SK-N-SH (cell line): ENCODE data around the gene DCHS1. TPM values are rescaled to one million over a fixed set of nuclear protein-coding genes. Genes with fewer than 3 reads are reported as not detected.
A peak's percentile ranks its signal among the peaks of the same experiment; 100 is the strongest.

Source experiments
- CTCF ChIA-PET: fragments of 300-600, 350-600 bp; formaldehyde crosslinking; extraction: SDS; loops from one replicate; lab custom pipeline; 2021; lab: Yijun Ruan, JAX
- POLR2A ChIA-PET: fragments of 350-600 bp; sonication (Branson Sonifier 250); formaldehyde crosslinking; extraction: SDS; loops from one replicate; lab custom pipeline; 2020; ENCODE audit warnings: antibody characterized with exemption, inconsistent platforms; lab: Yijun Ruan, JAX
- DNase-seq: peaks from one replicate; pipeline ENCODE4 v3.0.0; 2012
- H2AFZ ChIP-seq: fragments of 200-600 bp; sonication (generic); 2 replicates; pipeline ENCODE4 v1.8.1; 2016; ENCODE audit warnings: antibody characterized with exemption, mild to moderate bottlenecking, low read depth
- H3F3A ChIP-seq: fragments of 200-600 bp; sonication (generic); replicated peaks from 2 replicates; pipeline ENCODE3; 2016; ENCODE audit warnings: antibody characterized with exemption, mild to moderate bottlenecking; ENCODE audit not compliant: insufficient read depth
- H3K27ac ChIP-seq, 2 experiments: fragments of 200-500 bp in 1 of 2; fragments of 200-600 bp in 1 of 2; sonication (Bioruptor generic) in 1 of 2; sonication (generic), shearing (Covaris generic) in 1 of 2; 2 replicates each; pipeline versions ENCODE4 v1.5.1 to v1.6.1; 2014 to 2016; ENCODE audit warnings: low read depth in 2 of 2, inconsistent platforms in 1 of 2, low read length in 1 of 2, mild to moderate bottlenecking in 1 of 2, mixed read lengths in 1 of 2
- H3K27me3 ChIP-seq: fragments of 200-600 bp; sonication (generic), shearing (Covaris generic); 2 replicates; pipeline ENCODE4 v1.6.1; 2016; ENCODE audit warnings: mixed run types; ENCODE audit not compliant: insufficient read depth
- H3K36me3 ChIP-seq, 2 experiments: fragments of 200-500 bp in 1 of 2; fragments of 200-600 bp in 1 of 2; sonication (Bioruptor generic) in 1 of 2; sonication (generic) in 1 of 2; replicated peaks in 1 of 2; 2 replicates each; pipeline versions ENCODE3 to v1.5.1; 2014 to 2016; ENCODE audit warnings: low read length in 1 of 2, mild to moderate bottlenecking in 1 of 2; ENCODE audit not compliant: insufficient read depth in 2 of 2, control insufficient read depth in 1 of 2
- H3K4me1 ChIP-seq, 2 experiments: fragments of 200-500 bp in 1 of 2; fragments of 200-600 bp in 1 of 2; sonication (Bioruptor generic) in 1 of 2; sonication (generic), shearing (Covaris generic) in 1 of 2; 2 replicates each; pipeline versions ENCODE4 v1.5.1 to v1.6.1; 2014 to 2016; ENCODE audit warnings: low read depth in 1 of 2, low read length in 1 of 2, mixed run types in 1 of 2; ENCODE audit not compliant: insufficient read depth in 2 of 2, control insufficient read depth in 1 of 2
- H3K4me2 ChIP-seq: fragments of 200-600 bp; sonication (generic), shearing (Covaris generic); 2 replicates; pipeline ENCODE4 v1.6.1; 2017; ENCODE audit warnings: mixed run types
- H3K4me3 ChIP-seq, 2 experiments: fragments of 200-500 bp in 1 of 2; fragments of 200-600 bp in 1 of 2; sonication (Bioruptor generic) in 1 of 2; sonication (generic), shearing (Covaris generic) in 1 of 2; 2 replicates each; pipeline versions ENCODE4 v1.5.1 to v1.8.1; 2014 to 2016; ENCODE audit warnings: low read depth in 2 of 2, inconsistent platforms in 1 of 2, low read length in 1 of 2, mild to moderate bottlenecking in 1 of 2, mixed read lengths in 1 of 2, moderate library complexity in 1 of 2
- H3K79me2 ChIP-seq: fragments of 200-600 bp; sonication (generic); 2 replicates; pipeline ENCODE4 v1.8.1; 2017; ENCODE audit warnings: mild to moderate bottlenecking; ENCODE audit not compliant: insufficient read depth
- H3K9ac ChIP-seq: fragments of 200-600 bp; sonication (generic); 2 replicates; pipeline ENCODE4 v1.6.1; 2017; ENCODE audit warnings: mixed run types
- H3K9me2 ChIP-seq: fragments of 200-600 bp; sonication (generic); 2 replicates; pipeline ENCODE4 v1.6.1; 2017; ENCODE audit warnings: mixed run types
- H3K9me3 ChIP-seq: fragments of 200-600 bp; sonication (generic); 2 replicates; pipeline ENCODE4 v1.6.1; 2017; ENCODE audit warnings: mixed run types, mild to moderate bottlenecking, moderate library complexity
- H4K20me1 ChIP-seq: fragments of 200-600 bp; sonication (generic); 2 replicates; pipeline ENCODE4 v1.6.1; 2017; ENCODE audit warnings: mild to moderate bottlenecking, mixed run types; ENCODE audit not compliant: insufficient read depth
- ELF1 ChIP-seq: IDR thresholded peaks from 2 replicates; pipeline ENCODE4 v1.4.0; 2012
- EP300 ChIP-seq, 2 experiments: IDR thresholded peaks; 2 replicates each; pipeline versions ENCODE4 v1.4.0 to v1.6.1; 2012; ENCODE audit warnings: borderline replicate concordance in 1 of 2, low read depth in 1 of 2, low read length in 1 of 2
- GABPA ChIP-seq: IDR thresholded peaks from 2 replicates; pipeline ENCODE4 v1.4.0; 2012; ENCODE audit warnings: low read depth, mild to moderate bottlenecking
- GATA2 ChIP-seq: sonication (generic); formaldehyde crosslinking; IDR thresholded peaks from 2 replicates; pipeline ENCODE4 v1.5.0; 2020; ENCODE audit warnings: mild to moderate bottlenecking, missing genetic modification reagents
- JUND ChIP-seq: IDR thresholded peaks from 2 replicates; pipeline ENCODE4 v1.4.0; 2012
- RCOR1 ChIP-seq: fragments of 150-350 bp; IDR thresholded peaks from 2 replicates; pipeline ENCODE4 v1.6.1; 2017; ENCODE audit warnings: antibody characterized with exemption, low read length
- RFX5 ChIP-seq: IDR thresholded peaks from 2 replicates; pipeline ENCODE4 v1.6.1; 2012; ENCODE audit warnings: mild to moderate bottlenecking, improper control_type of control experiment, low read length
- RXRA ChIP-seq: IDR thresholded peaks from 2 replicates; pipeline ENCODE4 v1.4.0; 2012; ENCODE audit warnings: low read depth, mild to moderate bottlenecking, borderline replicate concordance
- TAF1 ChIP-seq: IDR thresholded peaks from 2 replicates; pipeline ENCODE4 v1.6.1; 2012; ENCODE audit warnings: low read depth, mild to moderate bottlenecking, low read length, moderate library complexity, borderline replicate concordance
- YY1 ChIP-seq: IDR thresholded peaks from 2 replicates; pipeline ENCODE4 v1.4.0; 2012; ENCODE audit warnings: low read depth, mild to moderate bottlenecking
- WGBS: methylation state at CpG from one replicate; pipeline ENCODE4 v1.1.6; 2017; ENCODE audit warnings: low lambda C conversion rate; 5-methylcytosine and 5-hydroxymethylcytosine counted together
- polyA plus RNA-seq, 3 experiments: library from polyadenylated mRNA; depleted of rRNA; stranded (reverse); fragments of >200 nt; gene quantifications; 2 replicates each; pipeline ENCODE4 v1.2.3, GENCODE V29; 2012

Gene DCHS1
- polyA plus RNA-seq, 1 of the 3 experiments (the other 2 are of a cell fraction) = 5.7 TPM

GRCh38 chr11:6583584-6583983 lies 72.0 kb downstream of the DCHS1 start:
- peaks cover 8 to 11% of the 10 kb centered on the region in 2 experiments; a peak in 2 of 4 replicates for H3K4me1 ChIP-seq
- ChIA-PET CTCF (no interaction called here), POLR2A (no interaction called here)
- H3K27ac ChIP-seq = no peak overlapping the region
- DNase-seq = no peak
- peaks cover 0 to 14% of the 10 kb centered on the region in 2 experiments for H3K36me3 ChIP-seq
- no peak overlapping the region for H3K4me2 ChIP-seq
- H3K9ac ChIP-seq = no peak overlapping the region
- H2AFZ ChIP-seq = no peak overlapping the region
- TF ChIP-seq YY1 (no peak), GABPA (no peak), RXRA (no peak), RCOR1 (no peak)
- peaks cover 27% of the 10 kb centered on the region; the same call in 1 of the 2 replicates for H3K9me3 ChIP-seq
- H3K27me3 ChIP-seq = no peaks in the 10 kb centered on the region
- H3K79me2 ChIP-seq = peaks cover 7% of the 10 kb centered on the region; the same call in 1 of the 2 replicates
- no peak overlapping the region for H3K4me3 ChIP-seq
- peaks cover 9% of the 10 kb centered on the region for H3F3A ChIP-seq
- WGBS = 93% methylated on average over 1 of the region's 1 CpG
- peaks cover 2% of the 10 kb centered on the region; the same call in 1 of the 2 replicates for H3K9me2 ChIP-seq
- H4K20me1 ChIP-seq = no peaks in the 10 kb centered on the region

DNA sequence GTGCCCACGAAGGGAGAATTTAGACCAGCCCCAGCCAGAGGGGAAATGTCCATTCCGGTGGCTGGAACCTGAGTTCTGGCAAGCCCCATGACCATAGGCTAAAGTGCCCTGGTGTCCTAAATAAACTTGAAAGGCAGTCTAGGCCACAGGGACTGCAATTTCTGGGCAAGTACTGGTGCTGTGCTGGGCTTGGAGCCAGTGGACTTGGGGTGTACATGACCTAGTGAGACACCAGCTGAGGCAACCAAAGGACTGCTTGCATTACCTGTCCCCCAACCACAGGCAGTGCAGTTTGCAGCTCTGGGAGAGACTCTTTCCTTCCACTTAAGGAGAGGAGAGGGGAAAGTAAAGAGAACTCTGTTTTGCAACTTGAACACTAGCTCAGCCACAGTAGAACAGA lies 75.9 kb downstream of the DCHS1 start:
- H3K9ac ChIP-seq = no peak overlapping the region
- no peak overlapping the region for H3K27ac ChIP-seq
- TF ChIP-seq EP300 (IDR thresholded peaks at IDR 0.05; ENCODE audit: borderline replicate concordance in 1 of 2, low read depth in 1 of 2, low read length in 1 of 2) (no peak), JUND (no peak), GATA2 (no peak)
- H3K4me2 ChIP-seq = no peak overlapping the region
- ChIA-PET POLR2A (no interaction called here), CTCF (interaction anchor here (0.7 to 2.1 kb wide), 6 partner anchors 11 to 200 kb away, joined by 3 to 9 read pairs (median 3); no protein-coding TSS in a partner anchor)
- peaks cover 0 to 10% of the 10 kb centered on the region in 2 experiments for H3K36me3 ChIP-seq
- DNase-seq = no peak
- peaks cover 7% of the 10 kb centered on the region; the same call in 1 of the 2 replicates for H3K79me2 ChIP-seq
- peaks cover 28% of the 10 kb centered on the region for H3F3A ChIP-seq
- WGBS = 81% methylated on average over 2 of the region's 2 CpGs
- no peak overlapping the region for H3K4me3 ChIP-seq
- H4K20me1 ChIP-seq = no peaks in the 10 kb centered on the region; the same call in 1 of the 2 replicates
- peaks cover 2% of the 10 kb centered on the region; the same call in 1 of the 2 replicates for H3K9me2 ChIP-seq
- H3K4me1 ChIP-seq = peaks cover 17 to 22% of the 10 kb centered on the region in 2 experiments
- H2AFZ ChIP-seq = no peak overlapping the region
- no peaks in the 10 kb centered on the region for H3K27me3 ChIP-seq
- H3K9me3 ChIP-seq = peaks cover 24% of the 10 kb centered on the region; the same call in 1 of the 2 replicates

- H2AFZ ChIP-seq = no peak overlapping the region
- CTCF ChIA-PET = interaction anchor here (1.1 to 2.2 kb wide), 2 partner anchors 15 to 105 kb away, joined by 3 to 6 read pairs; partner anchors contain the start of gene MRPL17
- peaks cover 7% of the 10 kb centered on the region; the same call in 1 of the 2 replicates for H3K79me2 ChIP-seq
- POLR2A ChIA-PET = no interaction called here
- H3K4me2 ChIP-seq = peak overlapping the region; percentile 61; the same call in 1 of the 2 replicates
- peaks cover 2% of the 10 kb centered on the region; the same call in 1 of the 2 replicates for H3K9me2 ChIP-seq
- H3K36me3 ChIP-seq = peaks cover 0 to 4% of the 10 kb centered on the region in 2 experiments
- H3K4me1 ChIP-seq = peaks cover 17 to 22% of the 10 kb centered on the region in 2 experiments
- no peak overlapping the region for H3K4me3 ChIP-seq
- no peaks in the 10 kb centered on the region; the same call in 1 of the 2 replicates for H4K20me1 ChIP-seq
- H3K9me3 ChIP-seq = peaks cover 10% of the 10 kb centered on the region; the same call in 1 of the 2 replicates
- no peak for DNase-seq
- peaks cover 28% of the 10 kb centered on the region for H3F3A ChIP-seq
- H3K27ac ChIP-seq = peak overlapping the region in 1 of 2 experiments; percentile 90; a peak in 1 of 4 replicates
- H3K27me3 ChIP-seq = no peaks in the 10 kb centered on the region
- TF ChIP-seq ELF1 (no peak), TAF1 (no peak), RFX5 (no peak)
- WGBS = 89% methylated on average over 1 of the region's 1 CpG
- H3K9ac ChIP-seq = no peak overlapping the region
These were observed 77.5 kb downstream of the DCHS1 start for GRCh38 chr11:6578134-6578533.
